Loucy (cell line): ENCODE data around the gene DCAF10.
"Not testable (repeated sequence)": the region's sequence is repeated elsewhere in the genome, so short reads cannot be mapped to it uniquely, and the experiment has no call there.

Source experiments
- H2AFZ ChIP-seq: fragments of 200-600 bp; sonication (generic); 2 replicates; pipeline ENCODE4 v1.6.0; 2016; ENCODE audit warnings: antibody characterized with exemption, mild to moderate bottlenecking, low read length, moderate library complexity
- H3F3A ChIP-seq: fragments of 200-600 bp; 2 replicates; pipeline ENCODE4 v1.6.0; 2016; ENCODE audit warnings: antibody characterized with exemption, low read depth, mild to moderate bottlenecking
- H3K27me3 ChIP-seq: fragments of 200-600 bp; sonication (generic); 2 replicates; pipeline ENCODE4 v1.6.1; 2014; ENCODE audit warnings: low read length, mild to moderate bottlenecking; ENCODE audit not compliant: insufficient read depth, poor library complexity, severe bottlenecking
- H3K36me3 ChIP-seq: fragments of 200-600 bp; sonication (generic); 2 replicates; pipeline ENCODE4 v1.6.1; 2016; ENCODE audit warnings: low read length; ENCODE audit not compliant: insufficient read depth
- H3K4me1 ChIP-seq: fragments of 200-600 bp; sonication (generic); 2 replicates; pipeline ENCODE4 v1.5.1; 2014; ENCODE audit warnings: low read length, mild to moderate bottlenecking; ENCODE audit not compliant: insufficient read depth, poor library complexity, severe bottlenecking
- H3K4me2 ChIP-seq: fragments of 200-600 bp; sonication (generic); 2 replicates; pipeline ENCODE4 v1.6.0; 2014; ENCODE audit warnings: antibody characterized with exemption, low read length, low read depth, mild to moderate bottlenecking; ENCODE audit not compliant: poor library complexity, severe bottlenecking
- H3K4me3 ChIP-seq: fragments of 200-600 bp; sonication (generic); 2 replicates; pipeline ENCODE4 v1.5.1; 2014; ENCODE audit warnings: low read length, mild to moderate bottlenecking, mixed read lengths; ENCODE audit not compliant: poor library complexity, severe bottlenecking
- H3K79me2 ChIP-seq: fragments of 200-600 bp; sonication (generic); 2 replicates; pipeline ENCODE4 v1.6.1; 2014; ENCODE audit warnings: low read length; ENCODE audit not compliant: insufficient read depth
- H3K9ac ChIP-seq: fragments of 200-600 bp; sonication (generic); 2 replicates; pipeline ENCODE4 v1.6.0; 2014; ENCODE audit warnings: mild to moderate bottlenecking, low read depth, low read length, moderate library complexity; ENCODE audit not compliant: poor library complexity, severe bottlenecking
- H3K9me2 ChIP-seq: fragments of 200-600 bp; sonication (generic); replicated peaks from 2 replicates; pipeline ENCODE4 v1.6.1; 2016; ENCODE audit warnings: low read depth, low read length, mixed read lengths
- H3K9me3 ChIP-seq: fragments of 200-600 bp; sonication (generic); 2 replicates; pipeline ENCODE4 v1.6.1; 2014; ENCODE audit warnings: mild to moderate bottlenecking, antibody characterized with exemption, low read length, low read depth; ENCODE audit not compliant: insufficient read depth
- H4K20me1 ChIP-seq: fragments of 200-600 bp; sonication (generic); 2 replicates; pipeline ENCODE4 v1.6.0; 2014; ENCODE audit warnings: antibody characterized with exemption, low read length, mild to moderate bottlenecking; ENCODE audit not compliant: insufficient read depth, poor library complexity, severe bottlenecking
- EZH2phosphoT487 ChIP-seq: fragments of 200-600 bp; IDR thresholded peaks from 2 replicates; pipeline ENCODE4 v1.6.1; 2018; ENCODE audit warnings: antibody characterized with exemption, mild to moderate bottlenecking, moderate library complexity, borderline replicate concordance
- TF ChIP-seq, protein P1 (sequence below): fragments of 200-600 bp; sonication (generic); conservative IDR thresholded peaks from 2 replicates; pipeline ENCODE4 v1.5.1; 2014; ENCODE audit warnings: mild to moderate bottlenecking, antibody characterized with exemption, low read length

The DCAF10 gene, protein sequence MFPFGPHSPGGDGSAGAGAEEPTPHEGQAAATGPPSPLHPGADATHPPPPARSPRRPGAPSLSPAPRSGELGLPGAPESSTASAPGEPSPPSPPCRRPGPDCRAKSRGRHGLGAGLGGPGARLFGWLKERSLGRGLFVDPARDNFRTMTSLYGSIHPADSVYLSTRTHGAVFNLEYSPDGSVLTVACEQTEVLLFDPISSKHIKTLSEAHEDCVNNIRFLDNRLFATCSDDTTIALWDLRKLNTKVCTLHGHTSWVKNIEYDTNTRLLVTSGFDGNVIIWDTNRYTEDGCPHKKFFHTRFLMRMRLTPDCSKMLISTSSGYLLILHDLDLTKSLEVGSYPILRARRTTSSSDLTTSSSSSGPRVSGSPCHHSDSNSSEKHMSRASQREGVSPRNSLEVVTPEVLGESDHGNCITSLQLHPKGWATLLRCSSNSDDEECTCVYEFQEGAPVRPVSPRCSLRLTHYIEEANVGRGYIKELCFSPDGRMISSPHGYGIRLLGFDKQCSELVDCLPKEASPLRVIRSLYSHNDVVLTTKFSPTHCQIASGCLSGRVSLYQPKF

DNA sequence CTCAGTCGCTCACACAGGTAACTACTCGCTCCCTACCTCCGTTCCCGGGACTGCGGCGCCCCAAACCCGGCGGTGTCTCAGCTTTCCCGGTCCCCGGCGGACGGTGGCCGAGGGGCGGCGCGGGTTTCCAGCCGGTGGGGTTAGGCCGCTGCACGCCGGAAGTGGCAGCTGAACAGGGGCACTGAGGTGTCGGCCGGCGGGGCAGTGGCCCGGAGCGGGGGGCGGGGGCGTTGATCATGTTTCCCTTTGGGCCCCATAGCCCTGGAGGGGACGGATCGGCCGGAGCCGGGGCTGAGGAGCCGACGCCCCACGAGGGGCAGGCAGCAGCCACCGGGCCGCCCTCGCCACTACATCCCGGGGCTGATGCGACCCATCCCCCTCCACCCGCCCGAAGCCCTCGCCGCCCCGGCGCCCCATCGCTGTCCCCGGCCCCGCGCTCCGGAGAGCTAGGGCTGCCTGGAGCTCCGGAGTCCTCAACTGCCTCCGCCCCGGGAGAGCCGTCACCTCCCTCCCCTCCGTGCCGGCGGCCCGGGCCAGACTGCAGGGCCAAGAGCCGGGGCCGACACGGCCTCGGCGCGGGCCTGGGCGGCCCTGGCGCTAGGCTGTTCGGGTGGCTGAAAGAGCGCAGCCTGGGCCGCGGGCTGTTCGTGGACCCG is at the start of gene DCAF10:
Gene DCAF10 (plus strand): TSS at position 167 of the 656 bp plus-strand sequence. CDS start 70 bp downstream, at position 237.
- Histone ChIP-seq H3K4me2 (peak within 1 kb of the TSS; percentile 97), H3K36me3 (no peaks in the 10 kb centered on the region), H2AFZ (peak within 1 kb of the TSS; percentile 88), H3K27me3 (peaks cover 15% of the 10 kb centered on the region), H3K4me1 (peaks cover 28% of the 10 kb centered on the region), H3K79me2 (peaks cover 47% of the 10 kb centered on the region), H3K9ac (peak within 1 kb of the TSS; percentile 80), H3K4me3 (peak within 1 kb of the TSS; percentile 82), H3K9me3 (no peaks in the 10 kb centered on the region), H3F3A (no peaks in the 10 kb centered on the region), H4K20me1 (peaks cover 29% of the 10 kb centered on the region), H3K9me2 (no peaks in the 10 kb centered on the region)
- TF ChIP-seq EZH2phosphoT487: no peak
- TF ChIP-seq, protein P1, sequence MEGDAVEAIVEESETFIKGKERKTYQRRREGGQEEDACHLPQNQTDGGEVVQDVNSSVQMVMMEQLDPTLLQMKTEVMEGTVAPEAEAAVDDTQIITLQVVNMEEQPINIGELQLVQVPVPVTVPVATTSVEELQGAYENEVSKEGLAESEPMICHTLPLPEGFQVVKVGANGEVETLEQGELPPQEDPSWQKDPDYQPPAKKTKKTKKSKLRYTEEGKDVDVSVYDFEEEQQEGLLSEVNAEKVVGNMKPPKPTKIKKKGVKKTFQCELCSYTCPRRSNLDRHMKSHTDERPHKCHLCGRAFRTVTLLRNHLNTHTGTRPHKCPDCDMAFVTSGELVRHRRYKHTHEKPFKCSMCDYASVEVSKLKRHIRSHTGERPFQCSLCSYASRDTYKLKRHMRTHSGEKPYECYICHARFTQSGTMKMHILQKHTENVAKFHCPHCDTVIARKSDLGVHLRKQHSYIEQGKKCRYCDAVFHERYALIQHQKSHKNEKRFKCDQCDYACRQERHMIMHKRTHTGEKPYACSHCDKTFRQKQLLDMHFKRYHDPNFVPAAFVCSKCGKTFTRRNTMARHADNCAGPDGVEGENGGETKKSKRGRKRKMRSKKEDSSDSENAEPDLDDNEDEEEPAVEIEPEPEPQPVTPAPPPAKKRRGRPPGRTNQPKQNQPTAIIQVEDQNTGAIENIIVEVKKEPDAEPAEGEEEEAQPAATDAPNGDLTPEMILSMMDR: no peak

DNA sequence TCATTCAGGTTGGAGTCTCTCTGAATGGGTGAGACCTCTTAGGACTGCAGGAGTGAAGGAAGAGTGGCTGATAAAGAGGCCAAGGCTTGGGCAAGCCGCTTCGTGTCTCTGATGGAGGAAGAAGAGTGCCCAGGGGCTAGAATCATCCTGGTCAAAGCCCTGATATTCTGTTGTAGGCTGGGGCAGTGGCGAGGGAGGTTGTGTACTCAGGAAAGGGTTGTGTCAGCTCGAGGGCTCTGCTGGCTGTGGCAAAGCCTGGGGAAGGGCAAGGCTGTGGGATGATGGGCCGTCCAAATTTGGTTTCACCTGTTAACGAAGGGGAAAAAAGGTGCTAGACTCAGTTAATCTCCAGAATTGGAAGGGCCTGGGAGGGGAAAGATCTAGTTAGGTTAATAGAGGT is 49.4 kb upstream of the DCAF10 start:
- Histone ChIP-seq H3K4me1 (peaks cover 11% of the 10 kb centered on the region), H4K20me1 (peaks cover 5% of the 10 kb centered on the region), H3K4me3 (no peak overlapping the region), H3K4me2 (no peak overlapping the region), H2AFZ (no peak overlapping the region), H3F3A (no peaks in the 10 kb centered on the region), H3K9me2 (no peaks in the 10 kb centered on the region), H3K27me3 (no peaks in the 10 kb centered on the region), H3K9ac (no peak overlapping the region), H3K36me3 (no peaks in the 10 kb centered on the region), H3K79me2 (peaks cover 11% of the 10 kb centered on the region), H3K9me3 (no peaks in the 10 kb centered on the region)
- TF ChIP-seq, protein P1: no peak

DNA sequence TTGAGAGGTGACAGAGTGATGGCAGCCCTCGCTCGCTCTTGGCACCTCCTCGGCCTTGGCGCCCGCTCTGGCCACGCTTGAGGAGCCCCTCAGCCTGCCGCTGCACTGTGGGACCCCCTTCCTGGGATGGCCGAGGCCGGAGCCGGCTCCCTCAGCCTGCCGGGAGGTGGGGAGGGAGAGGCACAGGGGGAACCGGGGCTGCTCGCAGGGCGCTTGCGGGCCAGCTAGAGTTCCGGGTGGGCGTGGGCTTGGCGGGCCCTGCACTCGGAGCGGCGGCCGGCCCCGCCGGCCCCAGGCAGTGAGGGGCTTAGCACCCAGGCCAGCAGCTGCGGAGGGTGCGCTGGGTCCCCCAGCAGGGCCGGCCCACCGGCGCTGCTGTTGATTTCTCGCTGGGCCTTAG is 48.9 kb upstream of the DCAF10 start:
- H3K36me3 ChIP-seq, H3F3A ChIP-seq, H3K4me3 ChIP-seq, H4K20me1 ChIP-seq, H3K4me2 ChIP-seq, H2AFZ ChIP-seq, H3K9me2 ChIP-seq, H3K9ac ChIP-seq, H3K27me3 ChIP-seq, H3K9me3 ChIP-seq: not testable (repeated sequence)
- Histone ChIP-seq H3K4me1 (peaks cover 11% of the 10 kb centered on the region), H3K79me2 (peaks cover 11% of the 10 kb centered on the region)

DNA sequence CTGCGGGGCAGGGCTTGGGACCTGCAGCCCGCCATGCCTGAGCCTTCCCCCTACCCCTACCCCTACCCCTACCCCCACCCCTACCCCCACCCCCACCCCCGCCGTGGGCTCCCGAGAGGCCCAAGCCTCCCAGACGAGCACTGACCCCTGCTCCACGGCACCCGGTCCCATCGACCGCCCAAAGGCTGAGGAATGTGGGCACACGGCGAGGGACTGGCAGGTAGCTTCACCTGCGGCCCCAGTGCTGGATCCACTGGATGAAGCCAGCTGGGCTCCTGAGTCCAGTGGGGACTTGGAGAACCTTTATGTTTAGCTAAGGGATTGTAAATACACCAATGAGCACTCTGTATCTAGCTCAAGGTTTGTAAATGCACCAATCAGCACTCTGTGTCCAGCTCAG is 48.5 kb upstream of the DCAF10 start:
- peaks cover 11% of the 10 kb centered on the region for H3K4me1 ChIP-seq
- H3K36me3 ChIP-seq, H3F3A ChIP-seq, H3K4me3 ChIP-seq, H3K27me3 ChIP-seq, H3K9me2 ChIP-seq, H3K9me3 ChIP-seq, H4K20me1 ChIP-seq, H3K4me2 ChIP-seq, H3K9ac ChIP-seq, H2AFZ ChIP-seq: not testable (repeated sequence)
- H3K79me2 ChIP-seq: peaks cover 11% of the 10 kb centered on the region
